NCI-H2196 treated with DMSO at 0.1 percent for 48 hours (cell line): ENCODE data around the gene RNF157.
"Not testable (repeated sequence)": the region's sequence is repeated elsewhere in the genome, so short reads cannot be mapped to it uniquely, and the experiment has no call there.

Experiments
- DNase-seq: peaks from one replicate; lab custom pipeline; 2025; ENCODE audit not compliant: unreplicated experiment; lab: John Stamatoyannopoulos, UW

The RNF157 gene

GRCh38 chr17:76255801-76256429 lies 15.6 kb upstream of the RNF157 start:
- DNase-seq = no peak

DNA sequence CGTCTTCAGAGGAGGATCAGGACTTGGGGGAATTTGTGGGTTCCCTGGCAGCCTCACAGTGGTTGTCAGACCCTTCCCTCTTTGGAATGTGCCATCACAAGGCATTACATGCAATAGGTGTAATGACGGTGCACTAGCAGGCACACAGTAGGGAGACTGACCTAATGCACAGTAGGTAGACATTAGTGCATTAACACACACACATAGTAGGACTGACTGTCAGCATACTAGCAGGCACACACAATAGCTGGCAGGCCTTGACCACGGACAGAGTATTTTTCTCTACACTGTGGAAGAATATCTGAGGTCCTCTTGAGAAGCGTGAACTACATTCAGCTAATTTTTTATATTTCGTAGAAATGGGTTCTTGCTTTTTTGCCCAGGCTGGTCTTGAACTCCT lies 14.0 kb upstream of the RNF157 start:
- no peak for DNase-seq

GRCh38 chr17:76253841-76254240 lies 13.5 kb upstream of the RNF157 start:
- DNase-seq = no peak

DNA sequence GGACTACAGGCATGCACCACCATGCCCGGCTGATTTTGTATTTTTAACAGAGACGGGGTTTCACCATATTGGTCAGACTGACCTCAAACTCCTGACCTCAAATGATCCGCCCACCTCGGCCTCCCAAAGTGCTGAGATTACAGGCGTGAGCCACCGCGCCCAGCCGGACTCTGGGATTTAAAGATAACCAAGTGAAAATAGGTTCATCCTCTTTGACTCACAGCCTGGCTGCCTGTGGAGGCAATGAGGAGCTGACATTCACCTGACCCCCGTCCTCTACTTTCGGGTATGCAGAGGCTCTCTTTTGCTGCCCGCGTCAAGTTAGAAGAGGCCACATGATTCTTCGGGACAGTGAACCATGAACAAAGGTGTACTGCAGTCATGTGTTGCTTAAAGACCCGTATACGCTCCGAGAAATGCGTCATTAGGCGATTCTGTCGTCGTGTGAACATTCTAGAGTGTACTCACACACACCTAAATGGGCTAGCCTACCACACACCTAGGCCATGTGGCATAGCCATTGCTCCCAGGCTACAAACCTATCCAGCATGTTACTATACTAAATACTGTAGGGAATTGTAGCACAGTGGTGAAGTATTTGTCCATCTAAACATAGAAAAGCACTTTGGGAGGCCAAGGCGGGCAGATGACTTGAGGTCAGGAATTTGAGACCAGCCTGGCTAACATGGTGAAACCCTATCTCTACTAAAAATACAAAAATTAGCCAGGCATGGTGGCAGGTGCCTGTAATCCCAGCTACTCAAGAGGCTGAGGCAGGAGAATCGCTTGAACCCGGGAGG lies 12.9 kb upstream of the RNF157 start:
- DNase-seq = not testable (repeated sequence)

GRCh38 chr17:76252040-76252954 lies 12.0 kb upstream of the RNF157 start:
- DNase-seq = no peak

DNA sequence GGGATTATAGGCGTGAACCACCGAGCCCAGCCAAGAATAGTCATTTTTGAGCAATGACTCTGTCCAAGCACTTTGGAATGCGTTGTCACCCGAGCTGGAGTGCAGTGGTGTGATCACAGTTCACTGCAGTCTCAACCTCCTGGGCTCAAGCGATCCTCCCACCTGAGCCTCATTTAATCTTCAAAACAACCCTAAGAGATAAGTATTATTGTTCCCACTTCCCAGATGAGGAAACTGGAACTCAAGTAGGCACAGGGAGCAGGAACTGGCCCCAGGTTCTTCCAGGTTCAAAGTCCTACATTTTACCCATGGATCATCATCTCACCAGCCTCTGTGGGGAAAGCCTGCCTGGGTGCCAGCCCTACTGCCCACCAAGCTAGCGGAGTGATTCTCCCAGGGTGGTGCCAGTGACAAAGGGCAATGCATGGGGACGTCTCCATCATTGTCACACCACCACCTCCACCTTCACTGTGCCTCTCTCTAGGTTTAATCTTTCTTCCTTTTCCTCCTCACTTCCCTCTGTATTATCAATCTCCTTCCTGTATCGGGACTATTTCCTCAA lies 11.3 kb upstream of the RNF157 start:
- DNase-seq = no peak

DNA sequence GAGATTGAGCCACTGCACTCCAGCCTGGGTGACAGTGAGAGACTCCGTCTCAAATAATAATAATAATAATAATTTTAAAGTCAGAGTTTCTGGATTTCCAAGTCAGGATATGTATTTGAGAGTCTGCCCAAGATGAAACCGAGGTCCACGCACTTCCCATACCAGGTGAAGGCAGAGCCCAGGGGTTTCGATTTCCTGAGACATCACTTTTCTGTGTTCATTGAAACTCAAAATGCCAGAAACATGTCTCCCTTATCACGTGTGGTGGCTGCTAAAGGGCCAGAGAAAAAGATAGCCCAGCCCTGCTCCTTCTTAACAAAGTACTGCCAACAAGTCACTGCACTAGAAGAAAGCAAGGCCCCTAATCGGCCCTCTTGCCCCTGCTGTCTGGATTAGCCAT lies 9.8 kb upstream of the RNF157 start:
- no peak for DNase-seq

GRCh38 chr17:76248013-76248782 lies 7.9 kb upstream of the RNF157 start:
- DNase-seq = no peak

DNA sequence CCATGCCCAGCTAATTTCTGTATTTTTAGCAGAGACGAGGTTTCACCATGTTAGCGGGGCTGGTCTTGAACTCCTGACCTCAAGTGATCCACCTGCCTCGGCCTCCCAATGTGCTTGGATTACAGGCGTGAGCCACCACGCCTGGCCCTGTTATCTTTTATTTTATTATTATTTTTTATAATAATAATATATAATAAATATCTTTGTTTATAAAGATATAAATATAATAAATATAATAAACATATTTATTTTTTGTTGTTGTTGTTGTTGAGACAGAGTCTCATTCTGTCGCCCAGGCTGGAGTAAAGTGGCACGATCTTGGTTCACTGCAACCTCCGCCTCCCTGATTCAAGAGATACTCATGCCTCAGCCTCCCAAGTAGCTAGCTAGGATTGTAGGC lies 7.0 kb upstream of the RNF157 start:
- no peak for DNase-seq

DNA sequence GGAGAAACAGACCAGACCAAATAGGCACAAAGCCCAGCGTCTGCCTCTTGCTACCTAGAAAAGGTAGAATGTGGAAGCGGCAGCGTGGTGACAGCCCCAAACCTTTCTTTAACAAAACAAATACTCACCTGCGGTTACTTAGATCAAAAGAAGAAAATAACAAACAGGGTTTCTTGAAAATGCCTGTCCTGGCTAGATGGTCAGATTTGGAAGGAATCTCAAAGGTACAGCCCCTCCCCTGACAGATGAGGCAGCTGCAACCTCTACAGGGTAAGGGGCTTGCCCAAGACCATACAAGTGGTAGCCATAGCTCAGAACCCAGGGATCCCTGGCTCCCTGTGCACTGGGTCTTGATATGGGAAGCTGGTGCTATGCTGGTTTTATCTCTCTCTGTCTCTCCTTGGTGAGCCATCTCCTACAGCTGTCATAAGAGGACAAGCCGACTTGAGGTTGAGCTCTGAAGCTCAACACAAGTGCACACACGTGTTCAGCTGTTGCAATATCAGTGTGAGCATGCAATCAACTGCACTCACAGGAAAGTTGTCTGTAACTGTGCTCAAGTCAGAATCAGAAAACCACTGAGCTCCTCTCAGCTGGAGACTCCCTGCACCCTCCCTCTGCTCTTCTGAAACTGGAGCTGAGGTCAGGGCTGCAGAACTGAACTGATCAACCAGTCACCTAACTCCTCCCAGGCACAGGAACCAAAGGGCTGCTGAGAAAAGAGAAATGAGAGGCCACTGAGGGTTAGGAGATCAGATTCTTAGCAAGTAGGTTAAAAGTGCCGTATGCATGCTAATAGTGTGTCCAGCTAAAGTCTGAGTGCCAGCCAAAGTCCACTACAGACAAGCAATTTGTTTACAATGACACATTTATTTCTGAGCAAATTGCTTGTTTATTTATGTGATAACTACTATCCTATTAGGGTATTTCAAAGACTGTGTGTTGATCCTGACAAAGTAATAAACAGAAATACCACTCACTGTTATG lies 6.1 kb upstream of the RNF157 start:
- DNase-seq = no peak

GRCh38 chr17:76244721-76245120 lies 4.4 kb upstream of the RNF157 start:
- DNase-seq = not testable (repeated sequence)

- DNase-seq = no peak
These were observed 3.8 kb upstream of the RNF157 start for GRCh38 chr17:76243826-76244679.

DNA sequence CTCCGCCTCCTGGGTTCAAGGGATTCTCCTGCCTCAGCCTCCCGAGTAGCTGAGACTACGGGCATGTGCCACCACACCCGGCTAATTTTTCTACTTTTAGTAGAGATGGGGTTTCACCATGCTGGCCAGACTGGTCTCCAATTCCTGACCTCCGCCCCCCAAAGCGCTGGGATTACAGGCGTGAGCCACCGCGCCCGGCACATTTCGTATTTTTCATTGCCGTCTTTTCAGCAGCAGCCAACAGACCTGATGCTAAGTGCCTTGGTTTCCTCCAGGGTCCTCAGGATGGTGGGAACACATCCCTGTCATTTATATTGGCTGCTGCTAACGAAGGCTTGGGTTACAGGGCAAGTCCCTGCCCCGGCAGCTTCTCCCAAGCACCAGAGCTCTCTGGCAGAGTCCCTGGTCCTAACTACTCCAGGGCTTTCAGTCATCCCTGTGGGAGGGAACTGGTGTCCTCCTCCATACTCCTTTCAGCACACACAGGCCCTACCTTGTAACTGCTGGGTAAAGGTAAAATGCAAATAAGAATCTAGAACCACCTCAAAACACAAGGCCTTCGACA lies 1.5 kb upstream of the RNF157 start:
- DNase-seq = no peak

DNA sequence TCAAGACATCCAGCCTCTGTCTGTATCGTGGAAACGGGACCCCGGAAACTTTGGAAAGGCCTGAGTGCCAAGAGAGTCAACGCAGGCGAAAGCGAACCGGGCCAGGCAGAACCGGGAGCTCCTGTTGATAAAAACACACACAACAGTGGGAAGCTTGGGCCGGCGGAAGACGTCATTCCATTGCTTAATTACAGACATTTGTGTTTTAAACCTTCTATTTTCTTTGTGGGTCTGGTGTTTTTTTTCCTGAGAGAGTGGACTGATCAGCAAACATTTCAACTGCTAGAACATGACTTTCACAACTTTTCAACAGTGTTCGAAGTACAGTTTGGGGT lies 878 bp upstream of the RNF157 start:
- no peak for DNase-seq

- no peak for DNase-seq
These were observed 587 bp downstream of the RNF157 start for GRCh38 chr17:76239538-76240274.

DNA sequence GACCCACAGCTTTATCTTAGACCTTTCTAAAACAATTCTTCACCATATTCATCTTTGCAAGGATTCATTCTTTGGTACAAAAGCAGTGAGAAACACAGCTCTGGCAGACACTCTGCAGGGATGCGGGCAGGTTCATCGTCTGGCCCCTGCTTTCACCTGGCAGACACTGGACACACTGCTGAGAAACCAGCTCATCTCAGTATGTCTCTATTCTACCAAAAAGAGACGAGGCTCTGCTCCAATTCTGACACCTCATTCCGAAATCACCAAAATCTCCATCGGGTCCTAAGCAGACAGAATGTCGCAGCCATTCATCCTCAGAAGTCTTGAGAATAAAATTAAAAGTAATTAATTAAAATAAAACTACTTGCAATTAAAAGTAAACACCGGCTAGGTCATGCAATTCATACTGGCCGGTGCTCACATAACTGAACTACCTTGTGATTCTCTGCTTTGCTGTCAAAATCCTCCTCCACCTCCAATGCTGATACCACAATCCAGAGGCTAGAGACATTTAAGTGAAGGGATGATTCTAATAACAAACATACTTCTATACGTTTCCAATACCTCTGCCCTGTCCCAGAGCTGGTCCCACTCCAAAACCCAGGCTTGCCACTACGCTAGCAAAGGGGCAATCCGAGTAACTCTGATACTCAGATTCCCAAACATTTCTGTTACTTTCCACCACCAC lies 1.3 kb downstream of the RNF157 start:
- DNase-seq = no peak

GRCh38 chr17:76237859-76238313 lies 2.4 kb downstream of the RNF157 start:
- no peak for DNase-seq
